Right lobe of liver (tissue), 6 donors: ENCODE data around the gene RBM26. TPM values are rescaled to one million over a fixed set of nuclear protein-coding genes. Genes with fewer than 3 reads are reported as not detected.

Source experiments
- ATAC-seq, 4 donors: fragments of 200-7000 bp; cut with Tn5 transposase; one replicate each; pipeline ENCODE4 v1.9.1; 2020; ENCODE audit warnings: mild to moderate bottlenecking in 4 of 4, moderate library complexity in 4 of 4
- DNase-seq, 3 donors: peaks; one replicate each; pipeline ENCODE4 v3.0.0-alpha.2; 2020
- H3K27ac ChIP-seq, 3 donors: fragments of 200-600 bp; one replicate each; pipeline ENCODE4 v1.8.0; 2022
- H3K27me3 ChIP-seq, 2 donors: fragments of 200-600 bp; one replicate each; pipeline ENCODE4 v1.8.0; 2022
- H3K36me3 ChIP-seq, 4 donors: fragments of 200-600 bp; sonication (generic) in 1 of 4; one replicate each; pipeline versions ENCODE4 v1.5.1 to v1.8.0; 2017 to 2022; ENCODE audit warnings: control low read depth in 1 of 4
- H3K4me1 ChIP-seq, 4 donors: fragments of 200-600 bp; sonication (generic) in 1 of 4; one replicate each; pipeline versions ENCODE4 v1.5.1 to v1.8.0; 2017 to 2022; ENCODE audit warnings: control low read depth in 1 of 4
- H3K4me3 ChIP-seq, 3 donors: fragments of 200-600 bp; one replicate each; pipeline ENCODE4 v1.8.0; 2022
- H3K9me3 ChIP-seq, 4 donors: fragments of 200-600 bp; sonication (generic) in 1 of 4; one replicate each; pipeline versions ENCODE4 v1.5.1 to v1.8.0; 2017 to 2022; ENCODE audit warnings: control low read depth in 1 of 4
- CTCF ChIP-seq, 4 donors: fragments of 200-600 bp in 3 of 4; fragments of 450-650 bp in 1 of 4; IDR thresholded peaks; one replicate each; pipeline versions ENCODE4 v1.5.1 to v1.8.0; 2016 to 2022; ENCODE audit warnings: antibody characterized with exemption in 4 of 4, mild to moderate bottlenecking in 2 of 4
- POLR2A ChIP-seq: fragments of 450-650 bp; IDR thresholded peaks from one replicate; pipeline ENCODE4 v1.6.1; 2017; ENCODE audit warnings: antibody characterized with exemption, mild to moderate bottlenecking
- WGBS: methylation state at CpG from one replicate; pipeline ENCODE4 v1.1.6; 2018; ENCODE audit warnings: low coverage, low lambda C conversion rate; ENCODE audit not compliant: insufficient coverage; ENCODE audit errors: missing lambda C conversion rate; 5-methylcytosine and 5-hydroxymethylcytosine counted together
- intact Hi-C, 2 donors: fragments of 100-400 bp; cut with DNase I; formaldehyde crosslinking; loops; one replicate each; pipeline versions ENCODE4 v1.11.2 to v1.14.1; 2022
- total RNA-seq, 6 experiments: library from RNA; depleted of rRNA in 2 of 6; stranded (reverse); fragments of >200 nt in 2 of 6; fragmentation: NEBNext Ultra II Directional in 3 of 6; extraction: Animal tissue kit (Norgen Biotek cat#: 25700) in 3 of 6; gene quantifications; one replicate each; pipeline versions ENCODE4 v1.1.0 to v1.2.4, GENCODE V29; 2016 to 2023
- donor health status: DM: no; HTN: yes; CAD: no.
- donor health status: DM: no; HTN: no; CAD: no.
- donor health status: DM: no; HTN: no; CAD: no.
- donor health status: DM: no; HTN: yes; CAD: no.
- donor health status: DM: no; HTN: yes; CAD: no.

The RBM26 gene
- total RNA-seq, 6 experiments from 2014 or later = 12.9 to 16.7 (median 15.1) TPM

GRCh38 chr13:79423340-79423739 lies 17.3 kb upstream of the RBM26 start:
- Histone ChIP-seq H3K27me3 (no peaks in the 10 kb centered on the region), H3K4me3 (no peak overlapping the region), H3K27ac (no peak overlapping the region), H3K4me1 (no peaks in the 10 kb centered on the region), H3K9me3 (no peaks in the 10 kb centered on the region), H3K36me3 (no peaks in the 10 kb centered on the region)
- DNase-seq (no peak), ATAC-seq (no peak)
- intact Hi-C loops = no loop called here
- TF ChIP-seq CTCF (IDR thresholded peaks at IDR 0.05) (no peak), POLR2A (no peak)
- 93% methylated on average over 3 of the region's 4 CpGs for WGBS

GRCh38 chr13:79419365-79419764 lies 13.3 kb upstream of the RBM26 start:
- Histone ChIP-seq H3K4me1 (no peaks in the 10 kb centered on the region), H3K36me3 (no peaks in the 10 kb centered on the region), H3K4me3 (no peak overlapping the region), H3K27me3 (no peaks in the 10 kb centered on the region), H3K9me3 (no peaks in the 10 kb centered on the region), H3K27ac (no peak overlapping the region)
- ATAC-seq = no peak
- DNase-seq = no peak
- 92% methylated on average over 1 of the region's 1 CpG for WGBS
- TF ChIP-seq CTCF (IDR thresholded peaks at IDR 0.05) = no peak
- no peak for TF ChIP-seq POLR2A
- intact Hi-C loops = loop anchor here in 1 of 2 donors (10.0 kb wide), 1 partner anchor 115 kb away; no protein-coding TSS in a partner anchor

- Histone ChIP-seq H3K9me3 (no peaks in the 10 kb centered on the region), H3K27ac (no peak overlapping the region), H3K4me3 (no peak overlapping the region), H3K4me1 (no peaks in the 10 kb centered on the region), H3K36me3 (no peaks in the 10 kb centered on the region), H3K27me3 (no peaks in the 10 kb centered on the region)
- no peak for ATAC-seq
- intact Hi-C loops = loop anchor here in 1 of 2 donors (10.0 kb wide), 1 partner anchor 117 kb away; no protein-coding TSS in a partner anchor
- DNase-seq = no peak
- TF ChIP-seq POLR2A = no peak
- TF ChIP-seq CTCF (IDR thresholded peaks at IDR 0.05) = no peak
These were observed 11.7 kb upstream of the RBM26 start for GRCh38 chr13:79417741-79418140.

GRCh38 chr13:79413521-79413920 lies 7.5 kb upstream of the RBM26 start:
- Histone ChIP-seq H3K4me1 (peaks cover 0 to 8% (median 0%) of the 10 kb centered on the region in 4 donors), H3K36me3 (no peaks in the 10 kb centered on the region), H3K4me3 (no peak overlapping the region), H3K9me3 (no peaks in the 10 kb centered on the region), H3K27me3 (no peaks in the 10 kb centered on the region), H3K27ac (no peak overlapping the region)
- 89% methylated on average over 3 of the region's 3 CpGs for WGBS
- intact Hi-C loops = loop anchor here in 1 of 2 donors (10.0 kb wide), 1 partner anchor 121 kb away; no protein-coding TSS in a partner anchor
- ATAC-seq (no peak), DNase-seq (no peak)
- TF ChIP-seq CTCF (IDR thresholded peaks at IDR 0.05) = no peak
- no peak for TF ChIP-seq POLR2A

GRCh38 chr13:79409828-79410227 lies 3.8 kb upstream of the RBM26 start:
- Histone ChIP-seq H3K9me3 (no peaks in the 10 kb centered on the region), H3K27ac (no peak overlapping the region), H3K36me3 (no peaks in the 10 kb centered on the region), H3K27me3 (no peaks in the 10 kb centered on the region), H3K4me1 (peaks cover 0 to 18% (median 6%) of the 10 kb centered on the region in 4 donors), H3K4me3 (no peak overlapping the region)
- TF ChIP-seq CTCF (IDR thresholded peaks at IDR 0.05) (no peak), POLR2A (no peak)
- no peak for ATAC-seq
- WGBS = 41% methylated on average over 4 of the region's 4 CpGs
- no peak for DNase-seq
- intact Hi-C loops = loop anchor here in 1 of 2 donors (10.0 kb wide), 1 partner anchor 125 kb away; no protein-coding TSS in a partner anchor
